Kidney (tissue), 14 donors: ENCODE measurements around the gene CABYR. TPM values are rescaled to one million over a fixed set of nuclear protein-coding genes. Genes with fewer than 3 reads are reported as not detected.

Experiments
- DNase-seq, 5 donors: peaks; one replicate each; pipeline ENCODE4 v3.0.0-alpha.2; 2013 to 2020
- FAIRE-seq: peaks from 2 replicates; lab custom pipeline; 2012; peaks lifted over from hg19 to GRCh38; lab: Jason Lieb, UNC
- H3K27ac ChIP-seq, 2 donors: one replicate each; pipeline ENCODE4 v1.7.0; 2013; ENCODE audit warnings: low read depth in 2 of 2, low read length in 2 of 2, inconsistent platforms in 1 of 2
- H3K27me3 ChIP-seq: one replicate; pipeline ENCODE4 v1.7.1; 2013; ENCODE audit warnings: low read length, inconsistent platforms; ENCODE audit not compliant: control insufficient read depth, insufficient read depth
- H3K36me3 ChIP-seq, 3 donors: one replicate each; pipeline versions ENCODE4 v1.7.0 to v1.7.1; 2013; ENCODE audit warnings: low read length in 3 of 3, control low read depth in 1 of 3, inconsistent platforms in 1 of 3; ENCODE audit not compliant: insufficient read depth in 3 of 3, control insufficient read depth in 2 of 3
- H3K4me1 ChIP-seq, 3 donors: one replicate each; pipeline versions ENCODE4 v1.7.0 to v1.7.1; 2013; ENCODE audit warnings: low read length in 3 of 3, inconsistent platforms in 1 of 3, low read depth in 1 of 3; ENCODE audit not compliant: control insufficient read depth in 2 of 3, insufficient read depth in 2 of 3
- H3K4me3 ChIP-seq, 3 donors: one replicate each; pipeline versions ENCODE4 v1.7.0 to v1.8.1; 2013; ENCODE audit warnings: low read length in 3 of 3, control low read depth in 1 of 3, inconsistent platforms in 1 of 3
- H3K9ac ChIP-seq, 3 donors: one replicate each; pipeline versions ENCODE4 v1.7.0 to v1.7.1; 2013; ENCODE audit warnings: low read length in 3 of 3, control low read depth in 1 of 3, inconsistent platforms in 1 of 3
- H3K9me3 ChIP-seq, 3 donors: one replicate each; pipeline versions ENCODE4 v1.7.0 to v1.7.1; 2013; ENCODE audit warnings: low read length in 3 of 3, control low read depth in 1 of 3, inconsistent platforms in 1 of 3; ENCODE audit not compliant: control insufficient read depth in 2 of 3, insufficient read depth in 1 of 3
- intact Hi-C: fragments of 100-400 bp; cut with DNase I; formaldehyde crosslinking; loops from one replicate; pipeline ENCODE4 v1.11.1; 2022
- polyA plus RNA-seq: library from polyadenylated mRNA; stranded (reverse); fragments of 350-450 nt; fragmentation: Illumina TruSeq; extraction: RNeasy Lipid Tissue Mini Kit (QIAGEN cat#74804); gene quantifications from one replicate; pipeline ENCODE4 v1.2.3, GENCODE V29; 2014; ENCODE audit warnings: low read depth, low replicate concordance; ENCODE audit not compliant: insufficient read depth
- total RNA-seq: library from RNA; stranded (reverse); fragmentation: NEBNext Ultra II Directional; extraction: Animal tissue kit (Norgen Biotek cat#: 25700); gene quantifications from one replicate; pipeline ENCODE4 v1.2.1, GENCODE V29; 2021
- TF ChIP-seq, protein P1 (sequence below): IDR thresholded peaks from 3 replicates; pipeline ENCODE4 v1.5.1; 2012; ENCODE audit warnings: mild to moderate bottlenecking, moderate library complexity, borderline replicate concordance; ENCODE audit not compliant: insufficient read depth; ENCODE audit errors: extremely low read depth
- donor health status: control.
- donor health status: control.
- donor health status: control.
- donor health status: control.
- donor health status: control.
- donor health status: DM: yes; HTN: yes; CAD: no.
- donor health status: Normal renal cell carcinoma (clear cell type).

The CABYR gene
- total and polyA plus RNA-seq, 2 donors from 2014 or later = 0.82 to 1.6 TPM

DNA sequence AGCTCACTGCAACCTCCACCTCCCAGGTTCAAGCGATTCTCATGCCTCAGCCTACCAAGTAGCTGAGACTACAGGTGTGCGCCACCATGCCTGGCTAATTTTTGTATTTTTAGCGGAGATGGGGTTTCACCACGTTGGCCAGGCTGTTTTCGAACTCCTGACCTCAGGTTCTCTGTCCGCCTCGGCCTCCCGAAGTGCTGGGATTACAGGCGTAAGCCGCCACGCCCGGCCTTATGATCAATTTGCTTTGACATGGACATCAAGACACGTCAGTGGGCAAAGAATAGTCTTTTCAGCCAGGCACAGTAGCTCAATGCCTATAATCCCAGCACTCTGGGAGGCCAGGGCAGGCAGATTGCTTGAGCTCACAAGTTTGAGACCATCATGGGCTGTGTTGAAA is 48.0 kb upstream of the CABYR start:
- no peak overlapping the region for H3K27ac ChIP-seq

DNA sequence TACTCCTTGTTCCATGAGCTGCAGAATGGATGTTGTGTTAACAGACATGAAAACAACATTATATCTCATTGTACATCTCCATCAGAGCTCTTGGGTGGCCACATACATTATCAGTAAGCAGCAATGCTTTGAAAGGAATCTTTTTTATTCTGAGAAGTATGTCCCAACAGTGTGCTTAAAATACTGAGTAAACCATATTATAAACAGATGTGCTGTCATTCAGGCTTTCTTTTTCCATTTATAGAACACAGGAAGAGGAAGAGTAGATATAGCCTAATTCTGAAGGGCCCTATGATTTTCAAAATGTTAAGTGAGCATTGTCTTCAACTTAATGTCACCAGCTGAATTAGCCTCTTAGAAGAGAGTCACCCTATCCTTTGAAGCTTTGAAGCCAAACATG is 44.3 kb upstream of the CABYR start:
- FAIRE-seq = no peak
- Histone ChIP-seq H3K36me3 (no peaks in the 10 kb centered on the region), H3K9me3 (peaks cover 0 to 4% (median 0%) of the 10 kb centered on the region in 3 donors), H3K4me1 (no peaks in the 10 kb centered on the region), H3K27me3 (no peaks in the 10 kb centered on the region), H3K4me3 (no peak overlapping the region), H3K9ac (no peak overlapping the region), H3K27ac (no peak overlapping the region)
- intact Hi-C loops = no loop called here
- TF ChIP-seq, protein P1, sequence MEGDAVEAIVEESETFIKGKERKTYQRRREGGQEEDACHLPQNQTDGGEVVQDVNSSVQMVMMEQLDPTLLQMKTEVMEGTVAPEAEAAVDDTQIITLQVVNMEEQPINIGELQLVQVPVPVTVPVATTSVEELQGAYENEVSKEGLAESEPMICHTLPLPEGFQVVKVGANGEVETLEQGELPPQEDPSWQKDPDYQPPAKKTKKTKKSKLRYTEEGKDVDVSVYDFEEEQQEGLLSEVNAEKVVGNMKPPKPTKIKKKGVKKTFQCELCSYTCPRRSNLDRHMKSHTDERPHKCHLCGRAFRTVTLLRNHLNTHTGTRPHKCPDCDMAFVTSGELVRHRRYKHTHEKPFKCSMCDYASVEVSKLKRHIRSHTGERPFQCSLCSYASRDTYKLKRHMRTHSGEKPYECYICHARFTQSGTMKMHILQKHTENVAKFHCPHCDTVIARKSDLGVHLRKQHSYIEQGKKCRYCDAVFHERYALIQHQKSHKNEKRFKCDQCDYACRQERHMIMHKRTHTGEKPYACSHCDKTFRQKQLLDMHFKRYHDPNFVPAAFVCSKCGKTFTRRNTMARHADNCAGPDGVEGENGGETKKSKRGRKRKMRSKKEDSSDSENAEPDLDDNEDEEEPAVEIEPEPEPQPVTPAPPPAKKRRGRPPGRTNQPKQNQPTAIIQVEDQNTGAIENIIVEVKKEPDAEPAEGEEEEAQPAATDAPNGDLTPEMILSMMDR = no peak
- DNase-seq = no peak

More for the DNA sequence above, 48.0 kb upstream of the CABYR start:
- TF ChIP-seq, protein P1 = no peak
- Histone ChIP-seq H3K9me3 (no peaks in the 10 kb centered on the region), H3K9ac (no peak overlapping the region), H3K27me3 (no peaks in the 10 kb centered on the region), H3K4me3 (no peak overlapping the region), H3K4me1 (peaks cover 0 to 2% (median 0%) of the 10 kb centered on the region in 3 donors), H3K36me3 (no peaks in the 10 kb centered on the region)
- DNase-seq (no peak), FAIRE-seq (no peak)
- intact Hi-C loops = no loop called here

DNA sequence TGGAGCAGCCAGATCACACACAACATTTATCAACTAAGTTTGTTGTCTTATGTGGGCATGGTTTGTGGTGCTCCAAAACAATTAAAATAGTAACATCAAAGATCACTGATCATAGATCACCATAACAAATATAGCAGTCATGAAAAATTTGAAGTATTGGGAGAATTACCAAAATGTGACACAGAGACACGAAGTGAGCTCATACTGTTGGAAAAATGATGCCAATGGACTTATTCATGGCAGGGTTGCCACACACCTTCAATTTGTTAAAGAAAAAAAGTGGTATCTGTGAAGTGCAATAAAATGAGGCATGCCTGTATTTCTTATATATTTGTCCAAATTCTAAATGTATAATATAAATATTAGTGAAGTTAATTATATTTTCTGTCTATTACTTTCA is 42.9 kb upstream of the CABYR start:
- no peak overlapping the region for H3K4me3 ChIP-seq
- no peak for DNase-seq
- intact Hi-C loops = no loop called here
- no peaks in the 10 kb centered on the region for H3K27me3 ChIP-seq
- no peak overlapping the region for H3K27ac ChIP-seq
- FAIRE-seq = no peak
- H3K36me3 ChIP-seq = no peaks in the 10 kb centered on the region
- H3K9ac ChIP-seq = no peak overlapping the region
- H3K4me1 ChIP-seq = no peaks in the 10 kb centered on the region
- TF ChIP-seq, protein P1 = no peak
- H3K9me3 ChIP-seq = peaks cover 0 to 4% (median 0%) of the 10 kb centered on the region in 3 donors
